ENCODE results near the gene KDM7A. TPM values are rescaled to one million over a fixed set of nuclear protein-coding genes. Genes with fewer than 3 reads are reported as not detected.

Gene KDM7A
- polyA plus RNA-seq, 2 of the 4 experiments (the other 2 are of a cell fraction): 1.4 to 4.1 TPM

- DNase-seq (ENCODE audit: low read depth in 1 of 2, low spot score in 1 of 2): no peak
- Histone ChIP-seq H3K27ac (no peak overlapping the region), H3K4me1 (no peaks in the 10 kb centered on the region), H3K4me3 (no peak overlapping the region), H3K4me2 (no peak overlapping the region), H3K9me3 (no peaks in the 10 kb centered on the region)
- 82% methylated on average over 7 of the region's 7 CpGs for WGBS (ENCODE audit: missing lambda C conversion rate)
- no peak for ATAC-seq
- ChIA-PET POLR2A (interaction anchor here (0.6 kb wide), 1 partner anchor 83 kb away, joined by 3 read pairs; no protein-coding TSS in a partner anchor), CTCF (interaction anchor here (2.8 kb wide), 1 partner anchor 244 kb away, joined by 15 read pairs; no protein-coding TSS in a partner anchor)
- TF ChIP-seq EP300 (IDR thresholded peaks at IDR 0.05) (no peak), ZC3H11A (IDR thresholded peaks at IDR 0.05) (no peak), JUN (IDR thresholded peaks at IDR 0.05) (no peak), RFX5 (IDR thresholded peaks at IDR 0.05) (no peak), USF2 (IDR thresholded peaks at IDR 0.05) (no peak), FOSL2 (IDR thresholded peaks at IDR 0.05) (no peak), FOSL2 (CRISPR knock-in tag; IDR thresholded peaks at IDR 0.05) (no peak)
- no peak for FAIRE-seq
Measured at GRCh38 chr7:140082770-140083169, 94.0 kb downstream of the KDM7A start.

GRCh38 chr7:140081774-140082425 lies 94.9 kb downstream of the KDM7A start:
- no peak overlapping the region for H3K27ac ChIP-seq
- POLR2A ChIA-PET: interaction anchor here (0.6 kb wide), 1 partner anchor 83 kb away, joined by 3 read pairs; no protein-coding TSS in a partner anchor
- no peak overlapping the region for H3K4me2 ChIP-seq
- H3K9me3 ChIP-seq: no peaks in the 10 kb centered on the region
- FAIRE-seq (no peak), ATAC-seq (no peak), DNase-seq (ENCODE audit: low read depth in 1 of 2, low spot score in 1 of 2) (no peak)
- H3K4me1 ChIP-seq: no peaks in the 10 kb centered on the region
- 76% methylated on average over 11 of the region's 11 CpGs for WGBS (ENCODE audit: missing lambda C conversion rate)
- TF ChIP-seq EHMT2 (IDR thresholded peaks at IDR 0.05; ENCODE audit: low read depth) (no peak), CTCF (IDR thresholded peaks at IDR 0.05) (no peak), FOSB (CRISPR knock-in tag; IDR thresholded peaks at IDR 0.05) (no peak), ELK1 (IDR thresholded peaks at IDR 0.05; ENCODE audit: low read depth, low read length) (no peak), REST (IDR thresholded peaks at IDR 0.05) (no peak), CHD4 (IDR thresholded peaks at IDR 0.05; ENCODE audit: borderline replicate concordance) (no peak), SMC3 (IDR thresholded peaks at IDR 0.05) (no peak), PHF8 (IDR thresholded peaks at IDR 0.05; ENCODE audit: borderline replicate concordance, low read depth) (no peak), ZFP36 (IDR thresholded peaks at IDR 0.05; ENCODE audit: borderline replicate concordance, partially characterized antibody) (no peak), HOXB5 (CRISPR knock-in tag; IDR thresholded peaks at IDR 0.05) (no peak), GATA3 (IDR thresholded peaks at IDR 0.05; ENCODE audit: borderline replicate concordance) (no peak), FOXS1 (CRISPR knock-in tag; IDR thresholded peaks at IDR 0.05) (no peak), NPAS2 (CRISPR knock-in tag; IDR thresholded peaks at IDR 0.05; ENCODE audit: borderline replicate concordance) (no peak), ZNF302 (CRISPR knock-in tag; IDR thresholded peaks at IDR 0.05) (no peak), ZSCAN20 (CRISPR knock-in tag; IDR thresholded peaks at IDR 0.05) (no peak), RAD21 (conservative IDR thresholded peaks at IDR 0.05 in 1 of 2, IDR thresholded peaks at IDR 0.05 in 1 of 2) (no peak), E2F6 (IDR thresholded peaks at IDR 0.05; ENCODE audit: borderline replicate concordance, low read depth) (no peak), HDAC2 (IDR thresholded peaks at IDR 0.05) (no peak), CEBPB (IDR thresholded peaks at IDR 0.05) (no peak)
- H3K4me3 ChIP-seq: no peak overlapping the region
- CTCF ChIA-PET: interaction anchor here (0.6 to 1.1 kb wide), 3 partner anchors 227 to 647 kb away, joined by 3 read pairs; no protein-coding TSS in a partner anchor

Data from A549 (cell line).